Transverse colon (tissue), 4 donors: ENCODE results near the gene PCGF2.

Source experiments
- POLR2AphosphoS5 ChIP-seq, 3 donors: sonication (generic); formaldehyde crosslinking; IDR thresholded peaks; one replicate each; pipeline ENCODE4 v1.6.1; 2016; ENCODE audit warnings: antibody characterized with exemption in 3 of 3
- TF ChIP-seq, protein P1 (sequence below), 5 experiments: fragments of 200-600 bp in 3 of 5; fragments of 450-650 bp in 2 of 5; sonication (generic) in 3 of 5; IDR thresholded peaks; 1 replicate in 2 of 5; 2 replicates in 3 of 5; pipeline ENCODE4 v1.5.1; 2016 to 2017; ENCODE audit warnings: antibody characterized with exemption in 5 of 5, inconsistent platforms in 3 of 5, mild to moderate bottlenecking in 2 of 5, moderate library complexity in 1 of 5

DNA sequence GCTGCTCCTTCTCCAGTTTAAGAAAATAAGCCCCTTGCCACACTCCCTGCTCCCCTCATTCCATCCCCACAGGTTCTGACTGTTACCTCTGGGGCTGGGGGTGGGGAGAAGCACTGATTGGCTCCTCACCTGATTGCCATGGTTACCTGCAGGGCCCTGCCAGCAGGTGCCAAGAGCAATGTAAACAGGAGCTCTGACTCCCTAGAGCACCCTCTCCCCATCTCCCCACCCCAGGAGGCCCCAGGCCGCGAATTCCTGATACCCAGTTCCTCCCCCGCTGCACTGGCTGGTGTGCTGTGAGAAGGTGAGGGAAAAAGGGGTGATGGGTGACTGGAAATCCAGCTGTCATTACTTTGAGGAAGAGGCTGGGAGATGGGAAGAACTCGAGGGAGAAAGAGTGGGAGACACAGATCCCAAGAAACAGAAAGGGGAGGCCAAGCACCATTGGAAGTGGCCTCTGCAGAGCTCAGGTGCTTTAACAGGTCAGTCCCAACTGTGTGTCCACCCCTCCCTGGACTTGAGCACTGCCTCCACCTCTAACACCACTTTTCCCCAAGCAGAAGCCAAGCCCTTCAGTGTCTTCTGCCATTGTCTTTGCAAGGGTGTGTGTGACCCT lies 4.5 kb downstream of the PCGF2 start:
- TF ChIP-seq, protein P1, sequence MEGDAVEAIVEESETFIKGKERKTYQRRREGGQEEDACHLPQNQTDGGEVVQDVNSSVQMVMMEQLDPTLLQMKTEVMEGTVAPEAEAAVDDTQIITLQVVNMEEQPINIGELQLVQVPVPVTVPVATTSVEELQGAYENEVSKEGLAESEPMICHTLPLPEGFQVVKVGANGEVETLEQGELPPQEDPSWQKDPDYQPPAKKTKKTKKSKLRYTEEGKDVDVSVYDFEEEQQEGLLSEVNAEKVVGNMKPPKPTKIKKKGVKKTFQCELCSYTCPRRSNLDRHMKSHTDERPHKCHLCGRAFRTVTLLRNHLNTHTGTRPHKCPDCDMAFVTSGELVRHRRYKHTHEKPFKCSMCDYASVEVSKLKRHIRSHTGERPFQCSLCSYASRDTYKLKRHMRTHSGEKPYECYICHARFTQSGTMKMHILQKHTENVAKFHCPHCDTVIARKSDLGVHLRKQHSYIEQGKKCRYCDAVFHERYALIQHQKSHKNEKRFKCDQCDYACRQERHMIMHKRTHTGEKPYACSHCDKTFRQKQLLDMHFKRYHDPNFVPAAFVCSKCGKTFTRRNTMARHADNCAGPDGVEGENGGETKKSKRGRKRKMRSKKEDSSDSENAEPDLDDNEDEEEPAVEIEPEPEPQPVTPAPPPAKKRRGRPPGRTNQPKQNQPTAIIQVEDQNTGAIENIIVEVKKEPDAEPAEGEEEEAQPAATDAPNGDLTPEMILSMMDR (IDR thresholded peaks at IDR 0.05): no peak
- TF ChIP-seq POLR2AphosphoS5 (IDR thresholded peaks at IDR 0.05): no peak
